Measurements from ENCODE around the gene TBC1D24. TPM values are rescaled to one million over a fixed set of nuclear protein-coding genes. Genes with fewer than 3 reads are reported as not detected.
A peak's percentile ranks its signal among the peaks of the same experiment; 100 is the strongest.
"Not testable (repeated sequence)": the region's sequence is repeated elsewhere in the genome, so short reads cannot be mapped to it uniquely, and the experiment has no call there.

The TBC1D24 gene
- total RNA-seq, 2 experiments from 2014 or later: 11.4 to 13.7 TPM

- Mint-ChIP-seq H3K36me3 (ENCODE audit: low read depth) (peaks cover 78% of the 10 kb centered on the region), H3K9me3 (no peaks in the 10 kb centered on the region), H3K27me3 (no peaks in the 10 kb centered on the region), H3K4me3 (no peak overlapping the region), H3K27ac (no peak overlapping the region), H3K4me1 (peaks cover 34% of the 10 kb centered on the region)
- POLR2A ChIA-PET: interaction anchor here (1.4 kb wide), 1 partner anchor 15 kb away, joined by 5 read pairs; no protein-coding TSS in a partner anchor
- CTCF ChIA-PET: no interaction called here
- DNase-seq: no peak
Measured at GRCh38 chr16:2436110-2436509, 38.8 kb upstream of the TBC1D24 start.

- DNase-seq: no peak
- ChIA-PET POLR2A (no interaction called here), CTCF (no interaction called here)
- Mint-ChIP-seq H3K4me3 (no peak overlapping the region), H3K27me3 (no peaks in the 10 kb centered on the region), H3K4me1 (peaks cover 32% of the 10 kb centered on the region), H3K9me3 (no peaks in the 10 kb centered on the region), H3K27ac (no peak overlapping the region), H3K36me3 (ENCODE audit: low read depth) (peaks cover 76% of the 10 kb centered on the region)
Measured at GRCh38 chr16:2437032-2437790, 37.7 kb upstream of the TBC1D24 start.

GRCh38 chr16:2438121-2438520, 36.8 kb upstream of the TBC1D24 start:
- CTCF ChIA-PET: no interaction called here
- no peak for DNase-seq
- no peaks in the 10 kb centered on the region for H3K27me3 Mint-ChIP-seq
- H3K9me3 Mint-ChIP-seq: no peaks in the 10 kb centered on the region
- peaks cover 69% of the 10 kb centered on the region for H3K36me3 Mint-ChIP-seq (ENCODE audit: low read depth)
- no peak overlapping the region for H3K27ac Mint-ChIP-seq
- POLR2A ChIA-PET: interaction anchor here (1.0 to 2.1 kb wide), 2 partner anchors 8 to 17 kb away, joined by 3 to 11 read pairs; partner anchors contain the start of gene CCNF
- no peak overlapping the region for H3K4me3 Mint-ChIP-seq
- H3K4me1 Mint-ChIP-seq: peaks cover 27% of the 10 kb centered on the region

- Mint-ChIP-seq H3K4me3 (no peak overlapping the region), H3K9me3 (no peaks in the 10 kb centered on the region), H3K4me1 (peaks cover 23% of the 10 kb centered on the region), H3K27me3 (no peaks in the 10 kb centered on the region), H3K27ac (peak overlapping the region; percentile 64), H3K36me3 (ENCODE audit: low read depth) (peaks cover 68% of the 10 kb centered on the region)
- no peak for DNase-seq
- ChIA-PET POLR2A (interaction anchor here (0.9 to 2.2 kb wide), 4 partner anchors 10 to 20 kb away, joined by 4 to 13 read pairs (median 8); partner anchors contain the start of genes CCNF and TEDC2), CTCF (interaction anchor here (1.5 to 3.2 kb wide), 2 partner anchors 9 to 245 kb away, joined by 4 to 13 read pairs; partner anchors contain the start of gene CCNF)
Measured at GRCh38 chr16:2439598-2439997, 35.3 kb upstream of the TBC1D24 start.

- Mint-ChIP-seq H3K4me1 (peaks cover 22% of the 10 kb centered on the region), H3K36me3 (ENCODE audit: low read depth) (peaks cover 68% of the 10 kb centered on the region)
- ChIA-PET POLR2A (interaction anchor here (1.6 to 2.2 kb wide), 2 partner anchors 9 to 12 kb away, joined by 5 to 13 read pairs; partner anchors contain the start of gene CCNF), CTCF (interaction anchor here (1.5 to 3.2 kb wide), 3 partner anchors 11 to 246 kb away, joined by 4 to 13 read pairs (median 6); partner anchors contain the start of genes CCNF and TEDC2)
- not testable (repeated sequence) for DNase-seq, H3K4me3 Mint-ChIP-seq, H3K27me3 Mint-ChIP-seq, H3K27ac Mint-ChIP-seq, H3K9me3 Mint-ChIP-seq
Measured at GRCh38 chr16:2441143-2441804, 33.7 kb upstream of the TBC1D24 start.

DNA sequence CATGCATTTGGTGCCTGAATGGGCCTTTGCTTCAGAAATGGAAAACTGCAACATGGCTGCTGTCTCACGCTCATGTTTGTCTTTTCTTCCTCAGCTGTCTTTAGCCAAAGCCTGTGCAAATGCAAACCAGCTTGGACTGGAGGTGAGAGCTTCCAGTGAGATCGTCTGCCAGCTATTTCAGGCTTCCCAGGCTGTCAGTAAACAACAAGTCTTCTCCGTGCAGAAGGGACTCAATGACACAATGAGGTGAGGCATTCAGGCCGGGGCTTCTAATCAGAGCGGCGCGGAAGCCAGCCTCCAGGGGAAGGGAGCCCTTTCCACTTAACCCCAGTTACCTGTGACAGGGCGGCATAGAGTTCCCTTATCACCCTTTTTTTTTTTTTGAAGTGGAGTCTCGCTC, 31.4 kb upstream of the TBC1D24 start:
- ChIA-PET POLR2A (interaction anchor here (1.8 kb wide), 1 partner anchor 14 kb away, joined by 9 read pairs; the partner anchor contains the start of gene CCNF), CTCF (interaction anchor here (0.9 kb wide), 1 partner anchor 16 kb away, joined by 4 read pairs; the partner anchor contains the start of gene TEDC2)
- no peak overlapping the region for H3K27ac Mint-ChIP-seq
- no peaks in the 10 kb centered on the region for H3K27me3 Mint-ChIP-seq
- H3K9me3 Mint-ChIP-seq: no peaks in the 10 kb centered on the region
- no peak overlapping the region for H3K4me3 Mint-ChIP-seq
- H3K4me1 Mint-ChIP-seq: peaks cover 18% of the 10 kb centered on the region
- no peak for DNase-seq
- peaks cover 62% of the 10 kb centered on the region for H3K36me3 Mint-ChIP-seq (ENCODE audit: low read depth)

GRCh38 chr16:2447920-2448583, 26.9 kb upstream of the TBC1D24 start:
- Mint-ChIP-seq H3K36me3 (ENCODE audit: low read depth) (peaks cover 69% of the 10 kb centered on the region), H3K27ac (no peak overlapping the region), H3K4me3 (no peak overlapping the region), H3K9me3 (no peaks in the 10 kb centered on the region), H3K4me1 (no peaks in the 10 kb centered on the region), H3K27me3 (no peaks in the 10 kb centered on the region)
- no peak for DNase-seq
- CTCF ChIA-PET: no interaction called here
- POLR2A ChIA-PET: no interaction called here

- no peak for DNase-seq
- Mint-ChIP-seq H3K36me3 (ENCODE audit: low read depth) (peaks cover 72% of the 10 kb centered on the region), H3K27me3 (no peaks in the 10 kb centered on the region), H3K9me3 (no peaks in the 10 kb centered on the region), H3K4me1 (no peaks in the 10 kb centered on the region), H3K4me3 (no peak overlapping the region), H3K27ac (no peak overlapping the region)
- CTCF ChIA-PET: interaction anchor here (0.9 kb wide), 1 partner anchor 88 kb away, joined by 4 read pairs; no protein-coding TSS in a partner anchor
- POLR2A ChIA-PET: interaction anchor here (2.4 to 2.5 kb wide), 2 partner anchors 9 to 10 kb away, joined by 13 to 16 read pairs; partner anchors contain the start of gene TEDC2
Measured at GRCh38 chr16:2449118-2449517, 25.8 kb upstream of the TBC1D24 start.

GRCh38 chr16:2450535-2450934, 24.4 kb upstream of the TBC1D24 start:
- DNase-seq: no peak
- Mint-ChIP-seq H3K36me3 (ENCODE audit: low read depth) (peaks cover 69% of the 10 kb centered on the region), H3K9me3 (no peaks in the 10 kb centered on the region), H3K4me3 (no peak overlapping the region), H3K4me1 (no peaks in the 10 kb centered on the region), H3K27me3 (no peaks in the 10 kb centered on the region), H3K27ac (no peak overlapping the region)
- POLR2A ChIA-PET: interaction anchor here (1.1 to 2.5 kb wide), 3 partner anchors 9 to 15 kb away, joined by 5 to 16 read pairs (median 13); partner anchors contain the start of gene TEDC2
- CTCF ChIA-PET: no interaction called here

- Mint-ChIP-seq H3K4me1 (no peaks in the 10 kb centered on the region), H3K27me3 (no peaks in the 10 kb centered on the region), H3K27ac (no peak overlapping the region), H3K36me3 (ENCODE audit: low read depth) (peaks cover 65% of the 10 kb centered on the region), H3K4me3 (no peak overlapping the region), H3K9me3 (no peaks in the 10 kb centered on the region)
- DNase-seq: no peak
- POLR2A ChIA-PET: interaction anchor here (1.1 to 2.5 kb wide), 3 partner anchors 8 to 15 kb away, joined by 5 to 16 read pairs (median 13); partner anchors contain the start of gene TEDC2
- CTCF ChIA-PET: no interaction called here
Measured at GRCh38 chr16:2450975-2451381, 23.9 kb upstream of the TBC1D24 start.

- Mint-ChIP-seq H3K4me3 (no peak overlapping the region), H3K36me3 (ENCODE audit: low read depth) (peaks cover 65% of the 10 kb centered on the region), H3K9me3 (no peaks in the 10 kb centered on the region), H3K4me1 (no peaks in the 10 kb centered on the region), H3K27me3 (no peaks in the 10 kb centered on the region), H3K27ac (no peak overlapping the region)
- ChIA-PET POLR2A (no interaction called here), CTCF (no interaction called here)
- DNase-seq: no peak
Measured at GRCh38 chr16:2451851-2452320, 23.0 kb upstream of the TBC1D24 start.

DNA sequence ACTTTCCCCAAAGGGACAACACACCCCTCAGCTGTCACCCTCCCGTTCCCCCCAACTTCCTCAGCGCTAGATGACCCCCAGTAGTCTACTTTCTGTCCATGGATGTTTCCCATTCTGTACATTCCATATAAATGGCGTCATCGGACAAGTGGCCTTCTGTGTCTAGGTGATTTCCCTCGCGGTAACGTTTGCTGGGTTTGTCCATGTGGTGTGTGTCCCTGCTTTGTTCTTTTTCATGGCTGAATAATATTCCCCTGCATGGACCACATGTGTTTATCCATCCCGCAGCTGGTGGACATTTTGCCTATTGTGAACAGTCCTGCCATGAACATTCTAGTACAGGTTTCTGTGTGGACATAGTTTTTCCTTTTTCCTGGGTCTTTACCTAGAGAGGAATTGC, 22.3 kb upstream of the TBC1D24 start:
- H3K4me3 Mint-ChIP-seq: no peak overlapping the region
- peaks cover 1% of the 10 kb centered on the region for H3K4me1 Mint-ChIP-seq
- DNase-seq: no peak
- H3K9me3 Mint-ChIP-seq: no peaks in the 10 kb centered on the region
- no peaks in the 10 kb centered on the region for H3K27me3 Mint-ChIP-seq
- ChIA-PET CTCF (no interaction called here), POLR2A (no interaction called here)
- H3K36me3 Mint-ChIP-seq (ENCODE audit: low read depth): peaks cover 72% of the 10 kb centered on the region
- no peak overlapping the region for H3K27ac Mint-ChIP-seq
